Activated CD4-positive, alpha-beta T cell treated with anti-CD3 and anti-CD28 coated beads, Interleukin-2, amount 50 U/mL, for 4 hours (primary cell): ENCODE data around the gene ZBTB25.

Source experiments
- DNase-seq, 2 experiments: peaks; one replicate each; pipeline ENCODE4 v3.0.0-alpha.2; 2020

The ZBTB25 gene

DNA sequence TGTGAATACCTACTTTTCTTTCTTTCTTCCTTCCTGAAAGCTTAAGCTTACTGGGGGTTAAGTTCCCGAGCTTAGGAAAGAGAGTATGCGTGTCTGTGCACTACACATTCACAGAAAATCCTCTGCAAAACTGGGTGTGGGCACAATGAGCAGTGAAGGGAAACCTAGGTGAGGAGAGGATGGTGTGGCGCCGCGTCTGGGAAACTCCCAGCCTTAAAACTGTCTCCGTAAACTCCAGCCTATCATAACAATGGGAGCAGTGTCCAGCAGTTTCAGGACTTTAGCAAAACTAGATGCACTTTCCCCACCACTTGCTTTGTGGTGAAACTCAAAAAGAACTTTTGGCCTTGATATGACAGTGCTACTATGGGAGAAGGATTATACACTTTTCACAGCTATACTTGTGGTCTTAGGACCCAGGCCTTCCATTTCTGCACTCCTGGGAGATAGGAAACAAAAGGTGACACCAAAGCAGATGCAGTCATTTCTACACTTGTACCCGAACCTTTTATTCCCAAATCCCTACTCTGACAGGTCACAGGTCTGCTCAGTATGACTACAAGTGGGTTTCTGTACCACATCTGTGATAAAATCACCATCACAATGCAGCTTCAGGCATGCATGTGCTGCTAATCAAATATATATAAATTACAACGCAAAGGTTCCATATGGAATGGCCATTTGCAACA lies 27.9 kb downstream of the ZBTB25 start:
- no peak for DNase-seq

DNA sequence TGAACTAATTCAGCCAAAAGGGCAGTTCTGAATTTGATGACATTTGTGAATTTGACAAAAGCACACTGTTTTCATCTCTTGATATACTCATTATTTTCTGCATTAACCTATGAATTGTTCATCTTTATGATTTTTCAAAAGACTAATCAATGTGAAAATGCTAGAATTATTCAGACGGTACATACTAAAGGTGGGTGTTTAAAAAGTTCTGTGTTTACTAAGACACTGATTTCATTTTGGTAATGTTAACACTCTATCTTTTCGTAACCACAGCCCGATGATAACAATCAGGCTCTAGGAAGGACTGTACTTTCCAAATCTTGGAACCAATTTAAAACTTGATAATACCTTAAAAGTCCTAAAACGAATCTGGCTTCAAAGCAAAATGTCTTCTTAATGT lies 28.9 kb downstream of the ZBTB25 start:
- no peak for DNase-seq

DNA sequence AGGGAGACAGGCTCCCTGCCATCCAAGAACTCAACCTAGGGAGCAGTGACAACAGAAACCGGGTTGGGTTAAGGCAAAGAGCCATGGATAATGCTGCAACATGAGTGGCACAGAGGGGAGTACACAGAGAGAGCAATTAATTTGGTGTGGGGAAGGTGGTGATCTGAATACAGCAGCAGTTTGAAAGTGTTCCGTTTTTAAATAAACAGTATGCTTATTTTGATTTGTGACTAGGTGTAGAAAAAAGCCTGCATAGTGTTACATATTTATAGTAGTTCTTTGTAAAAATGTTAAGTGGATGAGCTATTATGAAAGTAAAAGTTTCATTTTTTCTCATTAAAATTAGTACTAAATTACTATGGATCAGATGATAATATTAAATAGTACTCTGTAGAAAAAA lies 29.6 kb downstream of the ZBTB25 start:
- DNase-seq = no peak

DNA sequence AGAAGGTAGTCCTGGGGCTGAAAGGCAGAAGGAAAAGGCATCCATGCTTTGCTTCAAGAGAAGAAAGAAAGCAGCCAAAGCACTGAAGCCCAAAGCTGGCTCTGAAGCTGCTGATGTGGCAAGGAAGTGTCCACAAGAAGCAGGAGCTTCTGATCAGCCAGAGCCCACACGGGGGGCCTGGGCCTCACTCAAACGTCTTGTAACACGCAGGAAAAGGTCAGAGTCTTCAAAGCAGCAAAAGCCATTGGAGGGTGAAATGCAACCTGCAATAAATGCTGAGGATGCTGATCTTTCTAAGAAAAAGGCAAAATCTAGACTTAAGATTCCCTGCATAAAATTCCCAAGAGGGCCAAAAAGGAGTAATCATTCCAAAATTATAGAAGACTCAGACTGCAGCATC lies 35.2 kb downstream of the ZBTB25 start:
- no peak for DNase-seq

DNA sequence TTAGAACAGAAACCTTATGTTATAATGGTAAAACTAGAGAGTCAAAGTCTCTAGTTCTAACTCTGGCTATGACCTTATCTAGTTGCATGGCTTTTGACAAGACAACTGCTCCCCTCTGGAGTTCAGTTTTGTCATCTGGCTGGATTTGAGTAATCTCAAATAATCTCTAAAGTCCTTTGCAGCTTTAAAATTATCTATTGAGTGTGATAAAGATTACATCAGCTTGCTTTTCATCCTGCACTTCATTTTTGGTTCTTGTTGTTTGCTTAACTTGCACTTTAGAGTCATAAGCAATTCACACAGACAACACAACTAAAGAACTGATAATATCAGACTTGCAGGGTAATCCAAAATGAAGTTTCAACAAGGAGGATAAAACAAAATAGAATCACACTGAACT lies 36.1 kb downstream of the ZBTB25 start:
- DNase-seq = no peak

DNA sequence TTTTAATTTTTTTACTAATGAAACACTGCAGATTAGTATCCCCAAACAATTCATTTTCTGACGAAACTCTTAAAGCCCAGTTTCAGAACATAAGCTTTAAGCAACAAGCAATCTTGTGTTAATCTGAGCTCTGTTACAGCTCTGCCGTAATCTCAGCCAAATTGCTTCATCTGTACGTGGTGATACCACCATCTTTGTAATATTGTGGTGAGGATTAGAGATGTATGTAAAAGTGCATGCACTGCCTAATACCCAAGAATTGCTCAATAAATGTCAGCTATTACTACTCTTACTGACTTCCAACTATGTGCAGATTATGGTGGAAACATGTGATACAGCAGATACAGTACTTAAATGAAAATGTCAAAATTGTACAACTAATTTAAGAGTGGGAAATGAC lies 36.5 kb downstream of the ZBTB25 start:
- DNase-seq = no peak

DNA sequence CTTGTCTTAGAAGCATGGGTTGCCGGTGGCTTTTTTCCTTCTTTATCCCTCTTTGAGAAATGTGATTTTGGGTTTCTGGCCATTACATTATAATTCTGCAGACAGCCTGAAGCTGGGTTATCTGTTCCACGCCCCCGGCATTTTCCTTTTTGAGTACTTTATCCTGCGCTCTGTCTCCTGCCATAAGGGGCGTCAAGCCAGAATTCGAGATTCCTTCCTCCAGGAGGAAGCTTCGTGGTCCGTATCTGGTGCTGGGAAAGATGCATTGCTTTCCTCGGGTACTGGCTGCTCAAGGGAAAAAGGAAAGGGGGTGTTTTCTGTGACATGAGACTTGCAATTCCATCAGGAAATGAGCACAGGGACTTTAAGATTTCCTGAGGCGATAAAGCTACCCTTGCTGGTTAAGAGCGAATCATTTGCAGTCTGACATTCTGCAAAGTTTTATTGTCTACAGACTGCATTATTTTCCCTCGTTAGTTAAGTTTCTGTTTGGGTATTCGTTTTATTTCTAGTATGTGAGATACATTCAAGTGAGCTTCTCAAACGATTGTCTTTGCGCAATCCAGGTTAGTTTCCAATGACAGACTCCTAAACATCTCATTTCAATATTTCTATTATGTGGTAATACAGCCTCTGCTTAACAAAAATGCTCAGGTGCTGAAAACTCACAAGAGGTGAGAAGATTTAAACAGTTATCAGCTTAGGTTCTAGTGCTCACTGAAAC lies 37.6 kb downstream of the ZBTB25 start:
- DNase-seq = no peak

DNA sequence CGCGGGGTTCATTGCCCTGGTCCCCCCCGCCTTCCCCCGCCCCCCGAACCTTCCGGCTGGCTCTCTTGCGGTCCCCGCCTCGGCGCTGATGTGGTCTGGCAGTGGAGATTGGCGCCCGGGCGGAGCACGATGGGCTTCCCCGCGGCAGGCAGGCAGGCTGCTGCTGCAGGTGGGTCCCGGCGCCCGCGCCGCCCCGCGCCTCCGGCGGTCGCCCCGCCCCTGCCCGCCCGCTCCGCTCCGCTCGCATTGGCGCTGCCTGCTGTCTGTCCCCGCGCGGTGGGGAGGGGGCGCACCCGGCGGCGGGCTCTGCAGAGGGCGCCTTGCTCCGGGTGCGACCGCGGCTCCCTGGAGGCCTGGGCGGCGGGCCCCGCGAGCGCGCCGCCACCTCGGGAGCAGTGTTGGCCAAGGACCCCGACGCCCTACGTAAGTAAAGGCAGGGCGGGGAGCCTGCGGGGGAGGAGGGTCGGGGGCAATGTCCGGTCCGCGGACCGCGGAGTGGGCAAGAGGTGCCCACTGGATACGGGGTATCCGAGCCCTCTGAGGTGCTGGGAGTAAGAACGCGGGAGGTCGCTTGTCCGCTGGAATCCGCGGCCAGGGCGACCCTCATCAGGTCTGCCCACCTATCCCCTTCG lies 38.3 kb downstream of the ZBTB25 start, which contains the start of gene AKAP5:
Gene AKAP5 (plus strand): TSS at position 309 of the 632 bp plus-strand sequence. CDS start 2,896 bp downstream, outside the sequence.
- DNase-seq = peak; percentile 36 to 50

DNA sequence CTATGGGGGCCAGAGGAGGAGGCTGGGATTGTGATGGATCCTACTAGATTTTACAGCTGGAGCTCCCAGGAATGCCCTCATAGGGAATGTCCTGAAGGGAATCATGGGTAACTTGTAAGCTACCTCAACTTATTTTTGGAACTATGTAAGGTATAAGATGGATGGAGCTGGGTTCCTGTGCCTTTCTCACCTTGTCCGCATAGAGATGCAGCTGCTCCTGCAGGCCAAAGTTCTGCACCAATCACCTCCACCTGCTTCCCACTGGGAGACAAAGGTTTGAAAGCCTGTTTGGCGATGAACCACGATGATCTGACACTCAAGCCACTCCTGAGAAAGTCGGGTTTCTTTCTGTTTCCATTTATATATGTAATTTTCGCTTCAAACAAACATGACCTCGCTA lies 39.0 kb downstream of the ZBTB25 start:
- DNase-seq = no peak

DNA sequence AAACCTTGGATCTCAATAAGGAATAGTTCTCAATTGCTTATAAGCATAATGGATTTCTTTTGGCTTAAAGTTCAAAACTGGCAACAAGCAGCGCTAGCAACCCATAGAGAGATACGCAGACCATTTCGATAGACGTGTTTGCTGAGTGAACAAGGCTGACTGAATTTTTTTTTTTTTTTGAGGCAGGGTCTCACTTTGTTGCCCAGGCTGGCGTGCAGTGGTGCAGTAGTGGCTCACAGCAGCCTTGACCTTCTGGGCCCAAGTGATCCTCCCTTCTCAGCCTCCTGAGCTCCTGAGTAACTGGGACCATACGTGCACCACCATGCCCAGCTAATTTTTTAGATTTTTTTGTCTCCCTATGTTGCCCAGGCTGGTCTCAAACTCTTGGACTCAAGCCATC lies 39.8 kb downstream of the ZBTB25 start:
- no peak for DNase-seq

DNA sequence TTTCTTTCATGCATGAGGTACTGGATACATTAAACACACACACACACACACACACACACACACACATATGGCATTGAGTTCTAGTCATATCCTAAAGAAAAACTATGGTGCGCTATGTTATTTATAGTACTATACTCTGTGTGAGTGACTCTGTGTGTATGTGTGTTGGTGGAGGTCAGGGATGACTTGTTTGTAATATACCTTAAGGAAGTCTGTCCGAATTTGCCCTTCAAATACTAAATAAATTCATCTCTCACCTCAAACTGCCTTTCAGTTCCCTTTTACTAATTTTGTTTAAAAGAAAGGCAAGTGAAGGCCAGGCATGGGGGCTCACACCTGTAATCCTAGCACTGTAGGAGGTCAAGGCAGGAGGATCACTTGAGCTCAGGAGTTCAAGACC lies 40.4 kb downstream of the ZBTB25 start:
- DNase-seq = no peak

DNA sequence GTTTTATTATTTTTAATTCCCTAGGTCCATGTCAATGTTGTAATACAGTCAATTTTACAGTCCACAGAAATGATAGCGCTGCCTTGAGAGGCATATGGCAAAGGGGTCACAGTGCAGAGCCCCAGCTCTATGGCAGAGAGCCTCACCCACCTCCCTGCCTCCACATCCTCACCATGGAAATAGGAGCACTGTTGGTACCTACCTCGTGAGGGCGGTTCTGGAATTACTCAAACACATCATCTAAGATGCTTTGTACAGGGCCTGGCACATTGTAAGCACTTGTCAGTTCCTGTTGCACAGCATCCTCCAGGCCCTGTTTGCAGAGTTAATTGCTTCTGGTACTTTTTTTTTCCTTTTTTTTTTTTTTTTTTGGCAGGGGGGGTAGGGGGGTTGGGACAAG lies 42.4 kb downstream of the ZBTB25 start:
- no peak for DNase-seq

DNA sequence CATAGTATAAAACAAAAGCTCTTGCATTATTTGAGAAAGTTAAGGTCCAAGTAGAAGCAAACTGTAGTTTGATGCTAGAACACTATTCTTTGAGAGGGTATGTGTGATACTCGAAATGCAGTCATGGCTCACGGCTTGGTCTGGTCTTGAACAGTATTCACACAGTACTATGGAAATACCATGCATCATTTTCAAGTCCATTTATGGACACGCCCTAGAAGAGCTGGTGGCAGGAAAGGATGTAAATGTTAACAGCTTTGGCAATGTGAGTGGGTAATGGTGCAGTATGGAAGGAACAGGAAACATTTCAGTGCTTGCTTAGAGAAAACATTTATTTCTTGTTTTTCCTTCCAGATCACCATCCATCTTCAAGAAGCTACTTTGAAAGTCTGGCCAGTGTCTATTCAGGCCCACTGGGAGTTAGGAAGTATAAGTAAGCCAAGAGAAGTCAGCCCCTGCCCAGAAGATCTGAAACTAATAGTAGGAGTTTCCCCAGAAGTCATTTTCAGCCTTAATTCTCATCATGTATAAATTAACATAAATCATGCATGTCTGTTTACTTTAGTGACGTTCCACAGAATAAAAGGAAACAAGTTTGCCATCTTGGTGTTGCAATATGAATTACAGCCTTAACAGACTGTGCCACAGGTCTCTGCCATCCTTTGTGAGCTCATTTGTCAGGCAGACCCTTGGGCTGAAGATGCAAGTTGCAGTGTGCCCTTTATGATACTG lies 44.1 kb downstream of the ZBTB25 start:
- DNase-seq = no peak

DNA sequence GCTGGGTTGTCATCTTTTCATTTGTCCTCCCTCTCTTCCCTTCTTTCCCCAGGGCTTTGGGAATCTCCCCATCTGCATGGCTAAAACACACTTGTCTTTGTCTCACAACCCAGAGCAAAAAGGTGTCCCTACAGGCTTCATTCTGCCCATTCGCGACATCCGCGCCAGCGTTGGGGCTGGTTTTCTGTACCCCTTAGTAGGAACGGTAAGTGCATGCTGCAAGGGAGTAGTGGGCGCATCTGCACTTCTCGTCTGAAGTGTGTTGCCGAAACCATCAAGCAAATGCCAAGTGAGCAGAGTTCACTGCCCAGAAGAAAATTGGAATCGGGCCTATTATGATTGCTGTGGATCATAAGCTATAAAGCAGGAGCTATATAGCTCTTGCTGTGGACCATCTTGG lies 49.0 kb downstream of the ZBTB25 start:
- no peak for DNase-seq

DNA sequence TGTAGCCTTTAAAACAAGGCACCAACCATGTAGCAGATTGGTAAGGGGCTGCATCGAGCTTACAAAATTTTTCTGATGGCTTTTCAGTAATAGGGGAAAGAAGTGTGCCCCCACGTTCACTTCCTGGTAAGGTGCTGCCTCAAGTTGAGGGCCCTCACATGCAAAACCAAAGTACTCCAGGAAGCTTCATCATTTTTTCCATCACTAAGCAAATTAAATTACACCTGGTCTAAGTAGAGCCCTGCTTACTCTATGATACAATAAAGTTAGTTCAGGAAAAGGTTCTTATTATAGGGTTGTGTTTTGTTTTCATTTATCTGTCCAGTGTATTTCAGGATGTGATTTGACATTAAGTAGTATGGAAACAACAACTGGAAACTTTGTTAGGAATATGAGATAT lies 53.4 kb downstream of the ZBTB25 start:
- DNase-seq = no peak

DNA sequence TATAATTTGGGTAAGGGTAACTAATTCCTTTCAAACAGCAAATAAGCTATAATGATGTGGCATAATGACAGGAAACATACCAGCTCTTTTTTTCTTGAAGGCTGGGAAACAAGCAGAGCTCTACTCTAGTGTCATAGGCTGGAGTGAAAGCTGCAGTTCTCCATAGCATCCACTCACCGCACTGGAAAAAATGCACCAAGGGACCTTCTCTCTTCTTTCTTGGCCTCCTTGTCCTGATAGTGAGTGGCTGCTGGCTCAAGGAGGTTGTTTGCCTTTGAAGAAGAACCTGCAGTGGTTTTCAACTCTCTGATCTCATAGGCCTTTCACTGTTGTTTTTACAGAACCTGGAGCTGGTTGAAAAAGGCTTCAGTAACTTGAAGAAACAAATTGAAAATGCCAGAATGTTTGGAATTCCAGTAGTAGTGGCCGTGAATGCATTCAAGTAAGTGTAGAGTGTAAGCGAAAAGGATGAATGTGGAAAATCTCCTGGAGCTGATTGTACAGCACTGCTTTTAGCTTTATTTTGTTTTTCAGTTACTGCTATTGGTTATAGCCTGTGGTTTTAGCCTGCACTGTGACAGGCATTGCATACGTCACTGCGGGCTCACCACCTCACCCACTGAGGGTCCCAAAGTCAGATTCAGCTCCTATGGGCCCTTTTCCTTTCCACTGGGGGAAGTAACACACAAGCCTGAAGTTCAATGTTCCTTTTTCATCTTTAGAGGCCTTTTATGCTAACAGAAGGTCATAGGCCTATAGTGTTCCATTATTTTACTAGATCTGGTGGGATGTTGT lies 55.6 kb downstream of the ZBTB25 start:
- DNase-seq = no peak

DNA sequence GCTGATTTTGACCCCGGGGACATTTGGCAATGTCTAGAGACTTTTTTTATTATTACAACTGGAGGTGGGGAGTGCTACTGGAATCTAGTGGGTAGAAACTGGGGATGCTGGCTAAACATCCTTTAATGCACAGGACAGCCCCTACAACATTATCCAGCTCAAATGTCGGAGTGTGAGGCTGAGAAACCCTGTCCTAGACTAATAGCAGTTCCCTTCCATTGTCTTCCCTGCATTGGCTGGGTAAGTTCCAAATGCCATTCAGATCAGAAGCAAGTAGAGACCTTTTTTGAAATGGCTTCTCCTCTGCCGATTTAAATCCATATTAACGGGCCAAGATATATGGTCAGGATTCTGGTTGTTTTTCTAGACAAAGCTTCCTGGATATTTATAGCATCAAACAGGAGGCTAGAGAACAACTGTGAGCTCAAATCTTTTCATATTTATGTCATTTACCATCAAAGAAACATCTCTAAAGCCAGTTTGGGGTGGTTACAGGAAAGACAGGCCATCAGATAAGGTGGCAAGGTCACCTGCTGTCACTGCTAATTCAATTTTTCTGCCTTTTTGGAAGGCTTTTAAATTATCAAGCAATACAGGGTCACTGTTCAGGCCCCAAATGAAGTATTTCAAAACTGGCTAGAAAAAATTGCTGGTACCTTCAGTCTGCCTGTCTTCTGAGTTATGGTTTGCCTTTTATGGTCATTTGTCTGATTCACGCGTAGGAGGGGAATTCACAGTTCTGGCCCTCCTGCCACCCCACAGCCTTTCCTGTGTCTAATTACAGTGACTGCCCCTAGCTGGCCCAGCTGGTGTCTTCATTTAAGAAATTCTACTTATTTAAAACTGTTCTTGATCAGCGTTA lies 58.4 kb downstream of the ZBTB25 start:
- no peak for DNase-seq

DNA sequence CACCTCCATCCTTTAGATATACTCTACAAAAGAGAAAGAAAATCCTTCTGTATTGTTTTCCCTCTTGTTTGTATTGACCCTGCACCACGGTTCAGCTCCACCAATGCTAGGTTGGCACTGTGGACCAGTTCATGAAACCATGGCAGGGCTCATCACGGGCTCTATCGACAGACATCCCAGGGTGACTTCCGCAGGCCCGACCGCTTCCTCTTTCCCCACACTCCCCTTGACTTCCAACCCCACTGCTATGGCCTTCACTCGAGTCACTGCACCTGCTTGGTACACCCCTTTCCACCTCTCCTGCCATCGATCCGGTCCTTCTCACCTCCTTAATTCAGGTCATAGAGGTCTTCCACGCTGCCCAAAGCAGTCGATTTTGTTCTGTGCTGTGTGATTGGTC lies 59.5 kb downstream of the ZBTB25 start:
- no peak for DNase-seq

DNA sequence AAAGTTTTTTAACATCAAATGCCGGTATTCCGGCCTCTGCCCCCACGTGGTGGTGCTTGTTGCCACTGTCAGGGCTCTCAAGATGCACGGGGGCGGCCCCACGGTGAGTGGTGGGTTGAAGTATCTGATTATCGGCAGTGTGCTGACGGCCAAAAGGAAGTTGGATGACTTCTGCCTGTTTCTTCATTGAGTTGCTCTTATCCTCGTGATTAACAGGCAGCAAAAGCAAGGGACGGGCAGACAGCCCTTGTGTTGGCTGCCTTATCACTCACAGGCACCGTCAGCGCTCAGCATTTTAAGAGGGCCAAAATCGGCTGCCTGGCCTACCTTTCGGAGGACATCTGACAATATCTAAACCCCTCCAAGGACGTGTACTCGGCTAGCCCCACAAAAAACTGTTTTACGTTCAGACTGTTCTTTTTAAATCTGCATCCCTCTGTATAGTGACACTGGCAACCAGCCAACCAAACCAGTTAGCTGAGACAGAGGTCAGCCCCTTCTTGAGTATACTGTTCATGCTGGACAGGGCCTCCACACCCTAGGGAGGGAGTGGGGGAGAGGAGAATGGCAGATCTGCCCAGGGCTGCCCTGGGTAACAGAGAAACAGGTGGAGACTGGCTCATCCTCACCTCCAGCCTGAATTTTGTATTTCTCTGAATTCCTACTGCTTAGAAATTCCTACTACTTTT lies 61.2 kb downstream of the ZBTB25 start:
- no peak for DNase-seq

DNA sequence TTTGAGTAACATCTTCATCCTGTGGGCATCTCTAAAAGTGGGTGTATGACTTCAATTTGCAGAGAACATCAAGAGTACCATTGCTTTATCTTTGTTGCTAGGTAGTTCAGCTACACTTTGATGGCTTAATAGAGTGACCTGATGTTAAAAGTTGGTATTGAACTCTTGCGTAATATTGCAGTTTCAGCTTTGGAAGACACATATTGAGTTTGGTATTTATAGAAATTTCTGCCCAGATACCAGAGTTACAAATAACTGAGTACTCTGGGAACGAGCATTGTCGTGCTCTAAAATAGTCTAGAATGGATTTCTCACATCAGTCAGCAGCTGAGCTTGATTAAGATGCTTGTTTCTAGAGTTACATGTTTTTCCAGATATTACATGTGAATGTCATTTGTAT lies 63.1 kb downstream of the ZBTB25 start:
- DNase-seq = no peak

DNA sequence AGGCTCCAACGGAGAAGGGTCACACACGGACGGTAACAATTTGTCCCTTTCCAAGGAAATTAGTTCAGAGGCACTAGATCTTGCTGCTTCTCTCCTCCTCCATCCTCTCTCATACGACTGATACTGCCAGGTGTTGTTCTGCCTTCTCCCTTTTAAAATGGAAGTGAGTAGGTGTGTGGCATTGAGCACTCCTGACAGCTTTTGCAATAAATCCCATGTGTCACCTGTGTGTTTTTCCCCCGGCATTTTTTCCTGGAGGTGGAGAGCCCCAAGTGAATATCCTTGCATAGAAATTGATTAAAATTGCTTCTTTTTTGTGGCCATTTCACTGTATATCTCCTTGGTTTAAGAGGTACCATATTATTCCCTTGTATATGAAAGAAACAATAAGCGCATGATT lies 64.5 kb downstream of the ZBTB25 start:
- DNase-seq = no peak
